Neural progenitor cell (in vitro differentiated cells): Measurements from ENCODE around the gene SUMF2. TPM values are rescaled to one million over a fixed set of nuclear protein-coding genes. Genes with fewer than 3 reads are reported as not detected.

Experiments used
- DNase-seq: peaks from one replicate; pipeline ENCODE4 v3.0.0-alpha.2; 2016; ENCODE audit warnings: low spot score
- H2AFZ ChIP-seq: fragments of 200-600 bp; sonication (generic); replicated peaks from 2 replicates; pipeline ENCODE4 v1.6.1; 2016; ENCODE audit warnings: antibody characterized with exemption
- H3F3A ChIP-seq: fragments of 200-600 bp; sonication (generic); 2 replicates; pipeline ENCODE4 v1.6.1; 2016; ENCODE audit warnings: antibody characterized with exemption, low read depth
- H3K27ac ChIP-seq: fragments of 200-600 bp; sonication (generic); 2 replicates; pipeline ENCODE4 v1.5.1; 2016; ENCODE audit warnings: mild to moderate bottlenecking
- H3K27me3 ChIP-seq: fragments of 200-600 bp; sonication (generic); 2 replicates; pipeline ENCODE4 v1.6.1; 2016; ENCODE audit warnings: mild to moderate bottlenecking, moderate library complexity
- H3K36me3 ChIP-seq: fragments of 200-600 bp; sonication (generic); 2 replicates; pipeline ENCODE4 v1.5.1; 2016
- H3K4me1 ChIP-seq: fragments of 200-600 bp; sonication (generic); 2 replicates; pipeline ENCODE4 v1.6.1; 2016; ENCODE audit warnings: mixed run types
- H3K4me2 ChIP-seq: fragments of 200-600 bp; sonication (generic); 2 replicates; pipeline ENCODE4 v1.6.1; 2016
- H3K4me3 ChIP-seq: fragments of 200-600 bp; sonication (generic); 2 replicates; pipeline ENCODE4 v1.5.1; 2016
- H3K79me2 ChIP-seq: fragments of 200-600 bp; sonication (generic); 2 replicates; pipeline ENCODE4 v1.6.1; 2016; ENCODE audit warnings: low read depth
- H3K9ac ChIP-seq: fragments of 200-600 bp; sonication (generic); 2 replicates; pipeline ENCODE4 v1.6.1; 2016
- H3K9me3 ChIP-seq: fragments of 200-600 bp; sonication (generic); 2 replicates; pipeline ENCODE4 v1.5.1; 2016; ENCODE audit warnings: low read depth
- H4K20me1 ChIP-seq: fragments of 200-600 bp; sonication (generic); 2 replicates; pipeline ENCODE4 v1.6.1; 2016; ENCODE audit warnings: low read depth
- H3K27ac Mint-ChIP-seq: 3 replicates; pipeline ENCODE4 v1.8.0; 2021; ENCODE audit warnings: mixed read lengths
- H3K27me3 Mint-ChIP-seq: 2 replicates; pipeline ENCODE4 v1.8.0; 2022; ENCODE audit warnings: low read depth, mild to moderate bottlenecking, inconsistent platforms, moderate library complexity, mixed read lengths; ENCODE audit not compliant: insufficient read depth
- H3K36me3 Mint-ChIP-seq: 3 replicates; pipeline ENCODE4 v1.8.0; 2021; ENCODE audit warnings: mixed read lengths
- H3K4me1 Mint-ChIP-seq: 3 replicates; pipeline ENCODE4 v1.8.0; 2021; ENCODE audit warnings: mixed read lengths
- H3K4me3 Mint-ChIP-seq: 3 replicates; pipeline ENCODE4 v1.8.0; 2021; ENCODE audit warnings: mild to moderate bottlenecking, moderate library complexity, mixed read lengths
- H3K9me3 Mint-ChIP-seq: 3 replicates; pipeline ENCODE4 v1.8.0; 2020; ENCODE audit warnings: mixed read lengths
- EZH2 ChIP-seq: fragments of 200-600 bp; sonication (generic); IDR thresholded peaks from 2 replicates; pipeline ENCODE4 v1.6.1; 2017; ENCODE audit warnings: antibody characterized with exemption, mild to moderate bottlenecking, moderate library complexity
- EZH2phosphoT487 ChIP-seq: fragments of 200-600 bp; sonication (generic); IDR thresholded peaks from 2 replicates; pipeline ENCODE4 v1.6.1; 2017; ENCODE audit warnings: antibody characterized with exemption
- total RNA-seq: library from RNA; depleted of rRNA; stranded (reverse); fragments of >200 nt; gene quantifications from 2 replicates; pipeline ENCODE4 v1.2.3, GENCODE V29; 2015; ENCODE audit warnings: low replicate concordance
- TF ChIP-seq, protein P1 (sequence below): fragments of 200-600 bp; sonication (generic); IDR thresholded peaks from 2 replicates; pipeline ENCODE4 v1.5.1; 2017; ENCODE audit warnings: antibody characterized with exemption, mild to moderate bottlenecking

SUMF2 gene
- total RNA-seq, 1 donor from 2014 or later: 76.1 TPM

DNA sequence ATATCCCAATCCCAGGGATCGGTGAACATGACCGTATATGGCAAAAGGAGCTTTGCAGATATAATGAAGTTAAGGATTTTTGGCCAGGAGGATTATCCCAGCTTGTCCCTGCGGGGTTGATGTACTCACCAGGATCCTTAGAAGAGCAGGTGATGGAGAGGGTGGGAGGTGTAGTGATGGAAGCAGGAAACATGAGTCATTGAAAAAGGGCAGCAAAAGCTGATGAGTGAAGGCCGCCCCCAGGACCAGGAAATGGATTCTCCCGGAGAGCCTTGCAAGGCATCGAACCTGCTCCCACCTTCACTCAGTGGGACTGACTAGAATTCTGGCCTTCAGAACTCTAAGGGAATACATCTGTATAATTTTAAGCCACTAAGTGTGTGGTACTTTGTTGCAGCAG lies 57.4 kb downstream of the SUMF2 start:
- Histone ChIP-seq H3K27me3 (no peaks in the 10 kb centered on the region), H3K79me2 (no peaks in the 10 kb centered on the region), H3F3A (no peaks in the 10 kb centered on the region), H3K4me3 (no peak overlapping the region), H3K27ac (no peak overlapping the region), H3K9ac (no peak overlapping the region), H4K20me1 (no peaks in the 10 kb centered on the region), H3K9me3 (no peaks in the 10 kb centered on the region), H3K36me3 (no peaks in the 10 kb centered on the region), H3K4me2 (no peak overlapping the region), H3K4me1 (no peaks in the 10 kb centered on the region), H2AFZ (no peak overlapping the region)
- Mint-ChIP-seq H3K4me1 (no peaks in the 10 kb centered on the region), H3K36me3 (no peaks in the 10 kb centered on the region), H3K4me3 (no peak overlapping the region), H3K27me3 (peaks cover 3% of the 10 kb centered on the region), H3K9me3 (peaks cover 20% of the 10 kb centered on the region), H3K27ac (no peak overlapping the region)
- no peak for DNase-seq
- no peak for TF ChIP-seq EZH2
- TF ChIP-seq EZH2phosphoT487: no peak
- TF ChIP-seq, protein P1, sequence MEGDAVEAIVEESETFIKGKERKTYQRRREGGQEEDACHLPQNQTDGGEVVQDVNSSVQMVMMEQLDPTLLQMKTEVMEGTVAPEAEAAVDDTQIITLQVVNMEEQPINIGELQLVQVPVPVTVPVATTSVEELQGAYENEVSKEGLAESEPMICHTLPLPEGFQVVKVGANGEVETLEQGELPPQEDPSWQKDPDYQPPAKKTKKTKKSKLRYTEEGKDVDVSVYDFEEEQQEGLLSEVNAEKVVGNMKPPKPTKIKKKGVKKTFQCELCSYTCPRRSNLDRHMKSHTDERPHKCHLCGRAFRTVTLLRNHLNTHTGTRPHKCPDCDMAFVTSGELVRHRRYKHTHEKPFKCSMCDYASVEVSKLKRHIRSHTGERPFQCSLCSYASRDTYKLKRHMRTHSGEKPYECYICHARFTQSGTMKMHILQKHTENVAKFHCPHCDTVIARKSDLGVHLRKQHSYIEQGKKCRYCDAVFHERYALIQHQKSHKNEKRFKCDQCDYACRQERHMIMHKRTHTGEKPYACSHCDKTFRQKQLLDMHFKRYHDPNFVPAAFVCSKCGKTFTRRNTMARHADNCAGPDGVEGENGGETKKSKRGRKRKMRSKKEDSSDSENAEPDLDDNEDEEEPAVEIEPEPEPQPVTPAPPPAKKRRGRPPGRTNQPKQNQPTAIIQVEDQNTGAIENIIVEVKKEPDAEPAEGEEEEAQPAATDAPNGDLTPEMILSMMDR: no peak

DNA sequence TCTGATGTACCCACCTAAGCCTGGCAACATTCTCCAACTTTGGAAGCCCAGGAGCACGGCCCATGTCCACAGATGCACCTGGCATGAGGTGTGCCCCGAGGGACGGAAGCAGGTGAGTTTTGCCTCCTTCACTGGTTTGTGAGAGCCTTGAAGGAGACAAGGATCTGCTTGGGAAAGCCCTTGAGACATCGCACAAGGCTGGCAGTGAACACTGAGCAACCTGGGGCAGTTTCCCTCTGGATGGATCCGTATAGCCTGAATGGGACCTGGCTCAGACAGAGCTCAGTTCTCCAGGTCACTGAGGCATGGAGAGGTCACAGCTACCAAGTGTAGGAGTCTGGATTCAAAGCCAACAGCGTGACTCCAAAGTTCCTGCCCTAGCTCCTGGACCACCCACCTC lies 60.9 kb downstream of the SUMF2 start:
- Histone ChIP-seq H3K9me3 (no peaks in the 10 kb centered on the region), H3K9ac (no peak overlapping the region), H3F3A (no peaks in the 10 kb centered on the region), H4K20me1 (no peaks in the 10 kb centered on the region), H3K4me3 (no peak overlapping the region), H3K4me2 (no peak overlapping the region), H3K27me3 (no peaks in the 10 kb centered on the region), H3K27ac (no peak overlapping the region), H3K36me3 (no peaks in the 10 kb centered on the region), H3K79me2 (no peaks in the 10 kb centered on the region), H3K4me1 (no peaks in the 10 kb centered on the region), H2AFZ (no peak overlapping the region)
- H3K9me3 Mint-ChIP-seq: peaks cover 14% of the 10 kb centered on the region
- no peak for DNase-seq
- no peaks in the 10 kb centered on the region for H3K36me3 Mint-ChIP-seq
- H3K4me1 Mint-ChIP-seq: no peaks in the 10 kb centered on the region
- peaks cover 3% of the 10 kb centered on the region for H3K27me3 Mint-ChIP-seq
- no peak overlapping the region for H3K27ac Mint-ChIP-seq
- TF ChIP-seq, protein P1: no peak
- TF ChIP-seq EZH2phosphoT487: no peak
- no peak for TF ChIP-seq EZH2
- H3K4me3 Mint-ChIP-seq: no peak overlapping the region

DNA sequence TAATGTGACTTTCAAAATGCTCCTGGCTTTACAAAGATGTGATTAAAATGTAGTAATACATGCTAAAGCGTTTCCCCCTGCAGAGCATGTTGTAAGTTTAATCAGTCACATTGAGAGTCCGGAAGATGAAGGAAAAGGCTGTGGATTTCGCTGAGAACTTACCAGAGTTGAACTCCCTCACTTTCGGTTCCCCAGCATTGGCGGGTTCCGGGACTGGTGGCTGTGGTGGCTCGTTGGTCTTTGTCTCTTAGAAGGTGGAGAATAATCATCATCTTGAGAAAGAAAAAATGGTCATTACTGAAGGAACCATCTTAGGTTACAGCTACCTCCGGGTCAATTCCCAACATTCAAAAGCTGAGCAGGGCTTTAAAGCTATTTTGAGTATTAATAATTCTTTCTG lies 61.7 kb downstream of the SUMF2 start:
- no peaks in the 10 kb centered on the region for H3K4me1 Mint-ChIP-seq
- H3K27me3 ChIP-seq: no peaks in the 10 kb centered on the region
- H3K9ac ChIP-seq: no peak overlapping the region
- no peak overlapping the region for H3K4me3 ChIP-seq
- H3K36me3 ChIP-seq: no peaks in the 10 kb centered on the region
- no peaks in the 10 kb centered on the region for H3K4me1 ChIP-seq
- H3F3A ChIP-seq: no peaks in the 10 kb centered on the region
- H3K4me2 ChIP-seq: no peak overlapping the region
- no peak overlapping the region for H3K27ac ChIP-seq
- DNase-seq: no peak
- no peaks in the 10 kb centered on the region for H3K9me3 ChIP-seq
- no peaks in the 10 kb centered on the region for H3K79me2 ChIP-seq
- no peaks in the 10 kb centered on the region for H4K20me1 ChIP-seq
- H3K9me3 Mint-ChIP-seq: peaks cover 11% of the 10 kb centered on the region
- TF ChIP-seq, protein P1: no peak
- TF ChIP-seq EZH2phosphoT487 (no peak), EZH2 (no peak)
- H2AFZ ChIP-seq: no peak overlapping the region
- H3K27ac Mint-ChIP-seq: no peak overlapping the region
- no peak overlapping the region for H3K4me3 Mint-ChIP-seq
- H3K36me3 Mint-ChIP-seq: no peaks in the 10 kb centered on the region
- H3K27me3 Mint-ChIP-seq: peaks cover 3% of the 10 kb centered on the region
